H1 (cell line): ENCODE results near the gene SERPINE2. TPM values are rescaled to one million over a fixed set of nuclear protein-coding genes. Genes with fewer than 3 reads are reported as not detected.

Experiments used
- CTCF ChIA-PET: fragments of 300-600 bp; sonication (Branson Sonifier 250); formaldehyde crosslinking; loops from one replicate; lab custom pipeline; 2021; ENCODE audit not compliant: partially characterized antibody; lab: Charles Lee
- POLR2A ChIA-PET: fragments of 300-600 bp; sonication (Branson Sonifier 250); formaldehyde crosslinking; loops from one replicate; lab custom pipeline; 2021; ENCODE audit warnings: inconsistent platforms; ENCODE audit not compliant: partially characterized antibody; lab: Charles Lee
- DNase-seq, 2 experiments: peaks; one replicate each; pipeline versions ENCODE4 v3.0.0 to v3.0.0-alpha.2; 2010 to 2022; ENCODE audit warnings: low spot score in 2 of 2, low read depth in 1 of 2, mixed read lengths in 1 of 2
- FAIRE-seq: peaks from 2 replicates; lab custom pipeline; 2011; peaks lifted over from hg19 to GRCh38; lab: Jason Lieb, UNC
- H2AFZ ChIP-seq: 2 replicates; pipeline ENCODE4 v1.8.1; 2012; ENCODE audit warnings: low read length, inconsistent platforms
- H2AK5ac ChIP-seq: 2 replicates; pipeline ENCODE4 v1.6.1; 2013; ENCODE audit warnings: low read depth, low read length
- H2BK120ac ChIP-seq: replicated peaks from 2 replicates; pipeline ENCODE3; 2013; ENCODE audit warnings: low read depth, low read length, inconsistent platforms
- H2BK12ac ChIP-seq: 2 replicates; pipeline ENCODE4 v1.6.1; 2013; ENCODE audit warnings: low read depth, low read length
- H2BK15ac ChIP-seq: 2 replicates; pipeline ENCODE4 v1.6.1; 2013; ENCODE audit warnings: low read length
- H2BK20ac ChIP-seq: 2 replicates; pipeline ENCODE4 v1.6.1; 2013; ENCODE audit warnings: low read length
- H2BK5ac ChIP-seq: 2 replicates; pipeline ENCODE4 v1.6.1; 2013; ENCODE audit warnings: low read depth, low read length
- H3K14ac ChIP-seq: 2 replicates; pipeline ENCODE4 v1.6.1; 2013; ENCODE audit warnings: inconsistent platforms; ENCODE audit not compliant: insufficient read length
- H3K18ac ChIP-seq: 2 replicates; pipeline ENCODE4 v1.6.1; 2013; ENCODE audit warnings: low read length; ENCODE audit errors: extremely low read depth
- H3K23ac ChIP-seq: 2 replicates; pipeline ENCODE4 v1.6.1; 2013; ENCODE audit warnings: inconsistent platforms; ENCODE audit not compliant: insufficient read length
- H3K23me2 ChIP-seq: 2 replicates; pipeline ENCODE4 v1.6.1; 2013; ENCODE audit warnings: low read depth, low read length
- H3K27ac ChIP-seq: 2 replicates; pipeline ENCODE4 v1.6.1; 2011; ENCODE audit warnings: low read depth, low read length, inconsistent platforms
- H3K27me3 ChIP-seq, 4 experiments: replicated peaks in 1 of 4; 1 replicate in 1 of 4; 2 replicates in 3 of 4; pipeline versions ENCODE4 v1.6.1 to v1.8.1; 2011 to 2013; ENCODE audit warnings: low read length in 3 of 4, mild to moderate bottlenecking in 3 of 4, inconsistent platforms in 2 of 4, mixed read lengths in 2 of 4, moderate library complexity in 1 of 4; ENCODE audit not compliant: control insufficient read depth in 3 of 4, insufficient read depth in 3 of 4; ENCODE audit errors: extremely low read depth in 1 of 4
- H3K36me3 ChIP-seq, 4 experiments: 2 replicates each; pipeline versions ENCODE4 v1.6.1 to v1.8.1; 2011 to 2013; ENCODE audit warnings: mild to moderate bottlenecking in 4 of 4, low read length in 3 of 4, moderate library complexity in 2 of 4, control low read depth in 1 of 4, inconsistent platforms in 1 of 4; ENCODE audit not compliant: insufficient read depth in 4 of 4, control insufficient read depth in 2 of 4
- H3K4ac ChIP-seq: replicated peaks from 2 replicates; pipeline ENCODE3; 2013; ENCODE audit warnings: low read length, low read depth, mixed read lengths, inconsistent platforms; ENCODE audit not compliant: insufficient read length
- H3K4me1 ChIP-seq, 4 experiments: replicated peaks in 1 of 4; 1 replicate in 1 of 4; 2 replicates in 3 of 4; pipeline versions ENCODE4 v1.6.1 to v1.8.1; 2011 to 2013; ENCODE audit warnings: low read length in 3 of 4, inconsistent platforms in 2 of 4, mixed read lengths in 1 of 4; ENCODE audit not compliant: insufficient read depth in 4 of 4, control insufficient read depth in 3 of 4
- H3K4me2 ChIP-seq, 2 experiments: 2 replicates each; pipeline versions ENCODE4 v1.6.1 to v1.8.1; 2011 to 2013; ENCODE audit warnings: low read depth in 2 of 2, low read length in 2 of 2, control low read depth in 1 of 2, inconsistent platforms in 1 of 2, mild to moderate bottlenecking in 1 of 2; ENCODE audit not compliant: insufficient read depth in 1 of 2
- H3K4me3 ChIP-seq, 4 experiments: fragments of 200-600, 300-600 bp in 1 of 4; sonication (generic), shearing (Covaris generic), sonication (Bioruptor Twin) in 1 of 4; 2 replicates each; pipeline versions ENCODE4 v1.5.1 to v1.8.1; 2011 to 2016; ENCODE audit warnings: low read length in 4 of 4, low read depth in 3 of 4, control low read depth in 2 of 4, inconsistent platforms in 2 of 4, mild to moderate bottlenecking in 2 of 4, mixed read lengths in 1 of 4, moderate library complexity in 1 of 4; ENCODE audit not compliant: insufficient read depth in 2 of 4; ENCODE audit errors: extremely low read depth in 1 of 4
- H3K56ac ChIP-seq: replicated peaks from 2 replicates; pipeline ENCODE3; 2013; ENCODE audit warnings: low read depth, mild to moderate bottlenecking, mixed read lengths, low read length, inconsistent platforms; ENCODE audit not compliant: insufficient read length
- H3K79me1 ChIP-seq: 2 replicates; pipeline ENCODE4 v1.6.1; 2013; ENCODE audit warnings: low read depth, low read length, control low read depth
- H3K79me2 ChIP-seq, 2 experiments: 2 replicates each; pipeline versions ENCODE4 v1.6.1 to v1.8.1; 2012 to 2013; ENCODE audit warnings: low read length in 2 of 2, mild to moderate bottlenecking in 2 of 2, inconsistent platforms in 1 of 2; ENCODE audit not compliant: insufficient read depth in 2 of 2, control insufficient read depth in 1 of 2
- H3K9ac ChIP-seq, 4 experiments: replicated peaks in 1 of 4; 1 replicate in 1 of 4; 2 replicates in 3 of 4; pipeline versions ENCODE4 v1.6.1 to v1.8.1; 2011 to 2013; ENCODE audit warnings: low read depth in 3 of 4, low read length in 3 of 4, control low read depth in 2 of 4, mild to moderate bottlenecking in 2 of 4, moderate library complexity in 2 of 4, inconsistent platforms in 1 of 4; ENCODE audit errors: extremely low read depth in 1 of 4
- H3K9me3 ChIP-seq, 2 experiments: 2 replicates each; pipeline versions ENCODE4 v1.6.1 to v1.8.1; 2012 to 2013; ENCODE audit warnings: mild to moderate bottlenecking in 2 of 2, moderate library complexity in 2 of 2, control low read depth in 1 of 2, inconsistent platforms in 1 of 2, low read depth in 1 of 2, low read length in 1 of 2, mixed read lengths in 1 of 2; ENCODE audit not compliant: insufficient read depth in 2 of 2
- H4K20me1 ChIP-seq, 2 experiments: replicated peaks in 1 of 2; 2 replicates each; pipeline versions ENCODE3 to v1.8.1; 2011 to 2013; ENCODE audit warnings: inconsistent platforms in 2 of 2, low read length in 2 of 2, mild to moderate bottlenecking in 1 of 2; ENCODE audit not compliant: insufficient read depth in 2 of 2, control insufficient read depth in 1 of 2
- H4K5ac ChIP-seq: 2 replicates; pipeline ENCODE4 v1.6.1; 2013; ENCODE audit warnings: low read length, low read depth, mixed read lengths, inconsistent platforms; ENCODE audit not compliant: insufficient read length
- H4K8ac ChIP-seq: 2 replicates; pipeline ENCODE4 v1.8.0; 2013; ENCODE audit warnings: mild to moderate bottlenecking, moderate library complexity, low read length, inconsistent platforms; ENCODE audit not compliant: insufficient read depth; ENCODE audit errors: extremely low read depth
- H4K91ac ChIP-seq: replicated peaks from 2 replicates; pipeline ENCODE3; 2013; ENCODE audit warnings: low read length, mixed read lengths, inconsistent platforms; ENCODE audit not compliant: insufficient read length
- CBX8 ChIP-seq: fragments of 300-800, 300-1000 bp; sonication (generic); IDR thresholded peaks from 2 replicates; pipeline ENCODE4 v1.7.1; 2016; ENCODE audit warnings: low read depth, low read length, borderline replicate concordance
- EGR1 ChIP-seq: IDR thresholded peaks from 2 replicates; pipeline ENCODE4 v1.6.1; 2011; ENCODE audit warnings: low read depth, low read length, borderline replicate concordance
- GABPA ChIP-seq: IDR thresholded peaks from 2 replicates; pipeline ENCODE4 v1.6.1; 2011; ENCODE audit warnings: mild to moderate bottlenecking, low read length, moderate library complexity, borderline replicate concordance; ENCODE audit not compliant: insufficient read depth
- HDAC6 ChIP-seq: IDR thresholded peaks from one replicate; pipeline ENCODE4 v1.7.1; 2012; ENCODE audit warnings: low read depth, mild to moderate bottlenecking, inconsistent platforms, low read length, moderate library complexity
- JUN ChIP-seq: IDR thresholded peaks from 2 replicates; pipeline ENCODE4 v1.6.1; 2011; ENCODE audit warnings: low read depth, mild to moderate bottlenecking, improper control_type of control experiment, low read length
- JUND ChIP-seq: IDR thresholded peaks from 2 replicates; pipeline ENCODE4 v1.6.1; 2011; ENCODE audit warnings: mild to moderate bottlenecking, improper control_type of control experiment, low read length
- NANOG ChIP-seq: IDR thresholded peaks from 2 replicates; pipeline ENCODE4 v1.6.1; 2011; ENCODE audit warnings: low read length, low read depth, mild to moderate bottlenecking, inconsistent platforms; ENCODE audit not compliant: insufficient read depth, poor library complexity, severe bottlenecking
- PHF8 ChIP-seq: fragments of 200-600 bp; sonication (generic); conservative IDR thresholded peaks from 2 replicates; pipeline ENCODE4 v1.7.1; 2012; ENCODE audit warnings: low read depth, mild to moderate bottlenecking, inconsistent platforms, low read length, moderate library complexity
- RFX5 ChIP-seq: IDR thresholded peaks from 2 replicates; pipeline ENCODE4 v1.6.1; 2011; ENCODE audit warnings: low read depth, low read length, improper control_type of control experiment, borderline replicate concordance
- RNF2 ChIP-seq: fragments of 200-900, 300-1000 bp; sonication (generic); IDR thresholded peaks from 2 replicates; pipeline ENCODE4 v1.7.1; 2016; ENCODE audit warnings: borderline replicate concordance, low read depth, mild to moderate bottlenecking, antibody characterized with exemption, low read length; ENCODE audit not compliant: poor library complexity, severe bottlenecking; ENCODE audit errors: missing control alignments
- SP2 ChIP-seq: IDR thresholded peaks from 2 replicates; pipeline ENCODE4 v1.6.1; 2012; ENCODE audit warnings: mild to moderate bottlenecking, low read length, inconsistent platforms
- SRF ChIP-seq: IDR thresholded peaks from 2 replicates; pipeline ENCODE4 v1.6.1; 2011; ENCODE audit warnings: mild to moderate bottlenecking, low read depth, low read length, moderate library complexity
- TBP ChIP-seq: IDR thresholded peaks from 2 replicates; pipeline ENCODE4 v1.6.1; 2011; ENCODE audit warnings: low read depth, low read length, improper control_type of control experiment
- WGBS, 2 experiments: shearing (Covaris generic) in 1 of 2; methylation state at CpG; one replicate each; pipeline versions ENCODE4 v1.1.6 to v1.1.7; 2013 to 2015; ENCODE audit warnings: low lambda C conversion rate in 2 of 2, mixed read lengths in 2 of 2, inconsistent platforms in 1 of 2, low coverage in 1 of 2, missing lambda C conversion rate in 1 of 2; ENCODE audit not compliant: insufficient replicate concordance in 2 of 2, insufficient coverage in 1 of 2, insufficient read length in 1 of 2; ENCODE audit errors: extremely low coverage in 1 of 2, missing lambda C conversion rate in 1 of 2; 5-methylcytosine and 5-hydroxymethylcytosine counted together
- polyA plus RNA-seq, 7 experiments: library from polyadenylated mRNA; depleted of rRNA in 3 of 7; stranded (reverse) in 5 of 7; unstranded in 2 of 7; fragments of >200 nt in 5 of 7; fragments of 200-250 nt in 2 of 7; gene quantifications; 1 replicate in 5 of 7; 2 replicates in 1 of 7; 4 replicates in 1 of 7; pipeline versions ENCODE4 v1.2.1 to v1.2.3, GENCODE V29; 2011 to 2013; ENCODE audit warnings: missing spikeins in 2 of 7, mixed read lengths in 2 of 7
- total RNA-seq: library from RNA; stranded (reverse); fragmentation: NEBNext Ultra II Directional; extraction: Animal tissue kit (Norgen Biotek cat#: 25700); gene quantifications from 2 replicates; pipeline ENCODE4 v1.2.1, GENCODE V29; 2021

SERPINE2 gene
- total and polyA plus RNA-seq, 2 of the 8 experiments (the other 6 are each of a cell fraction or from before 2014, with no cell fraction given), result 26.2 to 76.0 TPM

- Histone ChIP-seq H3K4me1 (peaks cover 0 to 4% (median 2%) of the 10 kb centered on the region in 4 experiments; a peak in 5 of 7 replicates), H3K23ac (no peak overlapping the region), H4K5ac (no peak overlapping the region), H3K9ac (no peak overlapping the region), H3K79me1 (peaks cover 3% of the 10 kb centered on the region; the same call in 1 of the 2 replicates), H4K8ac (no peak overlapping the region), H3K4me3 (no peak overlapping the region), H2BK12ac (no peak overlapping the region), H2AFZ (no peak overlapping the region), H2BK15ac (no peak overlapping the region), H3K36me3 (no peaks in the 10 kb centered on the region), H3K9me3 (no peaks in the 10 kb centered on the region), H3K27me3 (no peaks in the 10 kb centered on the region), H3K4me2 (no peak overlapping the region), H2BK20ac (no peak overlapping the region), H2AK5ac (no peak overlapping the region), H3K27ac (no peak overlapping the region), H3K18ac (no peak overlapping the region), H2BK120ac (no peak overlapping the region), H3K4ac (no peak overlapping the region), H4K20me1 (no peaks in the 10 kb centered on the region), H4K91ac (no peak overlapping the region), H2BK5ac (no peak overlapping the region), H3K79me2 (no peaks in the 10 kb centered on the region), H3K23me2 (no peaks in the 10 kb centered on the region), H3K56ac (no peak overlapping the region), H3K14ac (no peak overlapping the region)
- 88% methylated on average over 4 of the region's 4 CpGs; no CpG with 5 or more reads in 1 of the 2 experiments for WGBS, 2 experiments
- TF ChIP-seq PHF8 (no peak), JUND (no peak), RNF2 (no peak), CBX8 (no peak), NANOG (no peak), EGR1 (no peak), HDAC6 (no peak), RFX5 (no peak), SRF (no peak), JUN (no peak), SP2 (no peak), GABPA (no peak), TBP (no peak)
- FAIRE-seq (no peak), DNase-seq (no peak)
- ChIA-PET POLR2A (interaction anchor here (1.5 kb wide), 1 partner anchor 13 kb away, joined by 5 read pairs; no protein-coding TSS in a partner anchor), CTCF (interaction anchor here (1.2 to 1.6 kb wide), 2 partner anchors 21 to 272 kb away, joined by 3 to 4 read pairs; no protein-coding TSS in a partner anchor)
Observed at GRCh38 chr2:224014336-224014735, 24.8 kb downstream of the SERPINE2 start.
